ENCODE results near the gene FOXI2.

FOXI2 gene

GRCh38 chr10:127745861-127746260 is 8.9 kb downstream of the FOXI2 start:
- no peak overlapping the region for H3K27ac ChIP-seq (ENCODE audit: low read length)
- H3K9me3 ChIP-seq (ENCODE audit: insufficient read depth, low read depth, low read length) = no peaks in the 10 kb centered on the region
- H3K4me1 ChIP-seq (ENCODE audit: insufficient read depth, low read length) = no peaks in the 10 kb centered on the region
- no peaks in the 10 kb centered on the region for H3K36me3 ChIP-seq (ENCODE audit: insufficient read depth, low read depth, low read length)
- peaks cover 22% of the 10 kb centered on the region for H3K27me3 ChIP-seq (ENCODE audit: insufficient read depth, low read length)
- H3K9ac ChIP-seq (ENCODE audit: low read depth, low read length) = no peak overlapping the region
- H3K4me3 ChIP-seq (ENCODE audit: low read length) = no peak overlapping the region

DNA sequence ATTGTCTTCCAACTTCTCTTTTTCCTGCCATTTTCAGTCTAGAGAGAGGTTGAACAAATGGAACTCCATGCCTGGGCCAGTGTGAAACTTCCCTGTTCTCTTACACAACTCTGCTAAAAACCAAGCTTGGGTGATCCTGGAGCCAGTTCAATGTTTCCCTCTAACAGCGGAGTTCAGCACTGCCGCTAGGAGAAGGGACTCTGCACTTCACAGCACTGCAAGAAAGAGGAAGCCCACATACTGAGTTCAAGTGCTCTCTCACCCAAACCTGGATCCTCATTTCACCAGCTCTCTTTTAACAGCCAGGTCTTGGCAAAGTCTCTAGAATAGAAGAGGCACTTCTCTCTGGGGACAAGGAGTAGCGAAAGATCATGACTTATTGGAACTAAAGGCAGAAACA is 18.8 kb downstream of the FOXI2 start:
- Histone ChIP-seq H3K36me3 (ENCODE audit: insufficient read depth, low read depth, low read length) (no peaks in the 10 kb centered on the region), H3K27ac (ENCODE audit: low read length) (no peak overlapping the region), H3K4me3 (ENCODE audit: low read length) (no peak overlapping the region), H3K9ac (ENCODE audit: low read depth, low read length) (no peak overlapping the region), H3K27me3 (ENCODE audit: insufficient read depth, low read length) (no peaks in the 10 kb centered on the region), H3K9me3 (ENCODE audit: insufficient read depth, low read depth, low read length) (no peaks in the 10 kb centered on the region), H3K4me1 (ENCODE audit: insufficient read depth, low read length) (no peaks in the 10 kb centered on the region)

DNA sequence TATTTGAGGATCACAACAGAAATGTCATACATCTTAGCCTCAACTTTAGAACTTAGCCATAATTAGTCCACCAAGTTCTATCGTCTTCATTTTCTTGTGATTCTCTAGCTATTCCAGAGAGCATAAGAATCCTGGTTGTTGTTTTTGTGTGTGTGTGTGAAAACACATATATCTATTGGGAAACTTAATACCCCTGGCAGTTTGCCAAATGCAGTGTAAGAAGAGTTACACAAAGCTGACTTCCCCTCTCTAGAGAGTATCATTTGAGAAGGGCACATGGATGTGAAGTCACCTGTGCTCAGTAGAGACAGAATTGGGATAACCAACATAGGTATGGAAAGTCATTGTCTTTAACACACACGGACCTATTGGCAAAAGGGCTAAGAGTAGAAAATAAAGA is 19.3 kb downstream of the FOXI2 start:
- H3K4me1 ChIP-seq (ENCODE audit: insufficient read depth, low read length) = no peaks in the 10 kb centered on the region
- no peaks in the 10 kb centered on the region for H3K36me3 ChIP-seq (ENCODE audit: insufficient read depth, low read depth, low read length)
- no peak overlapping the region for H3K27ac ChIP-seq (ENCODE audit: low read length)
- H3K9me3 ChIP-seq (ENCODE audit: insufficient read depth, low read depth, low read length) = no peaks in the 10 kb centered on the region
- no peak overlapping the region for H3K9ac ChIP-seq (ENCODE audit: low read depth, low read length)
- no peaks in the 10 kb centered on the region for H3K27me3 ChIP-seq (ENCODE audit: insufficient read depth, low read length)
- no peak overlapping the region for H3K4me3 ChIP-seq (ENCODE audit: low read length)

DNA sequence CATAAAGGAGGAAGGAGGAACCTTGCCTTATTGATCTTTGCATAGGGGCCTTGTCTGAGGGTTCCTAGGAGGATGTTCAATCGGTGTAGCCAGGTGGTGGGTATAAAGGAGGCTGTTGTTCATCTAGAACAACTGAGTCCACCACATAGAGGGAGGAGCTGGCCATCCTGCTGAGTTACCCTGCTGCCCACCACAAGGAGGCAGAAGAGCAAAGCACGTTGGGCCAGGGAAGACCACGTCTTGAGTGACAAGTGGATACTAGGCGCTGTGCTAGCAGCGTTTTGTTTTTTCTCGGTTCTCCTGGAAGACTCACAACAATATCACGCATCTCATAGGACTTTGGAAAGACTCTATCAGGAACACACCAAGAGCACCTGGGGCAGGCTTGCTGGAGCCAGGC is 20.0 kb downstream of the FOXI2 start:
- H3K27ac ChIP-seq (ENCODE audit: low read length) = no peak overlapping the region

DNA sequence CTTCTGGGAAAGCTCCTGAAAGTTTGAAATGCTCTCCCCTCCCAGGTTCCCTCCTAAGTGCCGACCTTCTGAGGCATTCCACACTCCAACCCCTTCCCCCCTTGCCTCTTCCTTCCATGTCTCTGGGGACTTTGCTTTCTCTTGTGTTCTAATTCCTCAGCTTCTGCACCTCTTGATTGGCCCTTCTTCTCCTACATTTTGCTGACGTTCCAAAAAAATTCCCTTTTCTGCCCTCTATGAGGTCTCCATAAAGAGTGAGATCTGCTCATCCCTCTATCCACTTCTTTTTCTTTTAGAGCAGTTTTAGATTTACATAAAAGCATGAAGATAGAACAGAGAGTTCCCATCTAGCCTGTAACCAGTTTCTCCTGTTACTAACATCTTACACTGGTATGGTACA is 22.3 kb downstream of the FOXI2 start:
- no peak overlapping the region for H3K4me3 ChIP-seq (ENCODE audit: low read length)
- no peak overlapping the region for H3K27ac ChIP-seq (ENCODE audit: low read length)
- no peak overlapping the region for H3K9ac ChIP-seq (ENCODE audit: low read depth, low read length)
- H3K36me3 ChIP-seq (ENCODE audit: insufficient read depth, low read depth, low read length) = no peaks in the 10 kb centered on the region
- no peaks in the 10 kb centered on the region for H3K27me3 ChIP-seq (ENCODE audit: insufficient read depth, low read length)
- peaks cover 14% of the 10 kb centered on the region; the same call in 1 of the 2 replicates for H3K4me1 ChIP-seq (ENCODE audit: insufficient read depth, low read length)
- H3K9me3 ChIP-seq (ENCODE audit: insufficient read depth, low read depth, low read length) = no peaks in the 10 kb centered on the region

More for the DNA sequence above, 20.0 kb downstream of the FOXI2 start:
- no peaks in the 10 kb centered on the region for H3K9me3 ChIP-seq (ENCODE audit: insufficient read depth, low read depth, low read length)
- H3K4me1 ChIP-seq (ENCODE audit: insufficient read depth, low read length) = no peaks in the 10 kb centered on the region
- H3K36me3 ChIP-seq (ENCODE audit: insufficient read depth, low read depth, low read length) = no peaks in the 10 kb centered on the region
- no peak overlapping the region for H3K4me3 ChIP-seq (ENCODE audit: low read length)
- H3K9ac ChIP-seq (ENCODE audit: low read depth, low read length) = no peak overlapping the region
- no peaks in the 10 kb centered on the region for H3K27me3 ChIP-seq (ENCODE audit: insufficient read depth, low read length)

DNA sequence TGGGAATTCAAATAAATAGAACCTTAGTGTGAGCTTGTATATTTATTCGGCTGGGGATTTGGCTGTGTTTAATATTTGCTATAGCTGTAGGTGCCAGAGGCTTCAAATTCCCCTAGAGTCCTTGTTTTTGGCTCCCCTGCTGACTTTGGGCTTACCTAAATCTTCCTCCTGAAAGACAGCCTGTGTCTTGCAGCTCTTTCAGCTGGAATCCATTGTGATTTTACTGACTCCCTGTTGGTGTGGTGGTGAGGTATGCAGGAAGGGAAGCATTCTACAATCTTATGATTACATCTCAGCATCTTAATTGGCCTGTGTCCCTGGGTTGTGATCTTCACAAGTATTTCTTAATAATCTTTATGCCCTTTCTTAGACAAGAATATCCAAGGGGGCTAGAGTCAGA is 25.9 kb downstream of the FOXI2 start:
- no peaks in the 10 kb centered on the region for H3K36me3 ChIP-seq (ENCODE audit: insufficient read depth, low read depth, low read length)
- no peak overlapping the region for H3K27ac ChIP-seq (ENCODE audit: low read length)
- no peaks in the 10 kb centered on the region for H3K27me3 ChIP-seq (ENCODE audit: insufficient read depth, low read length)
- H3K4me3 ChIP-seq (ENCODE audit: low read length) = peak overlapping the region; percentile 39; the same call in 1 of the 2 replicates
- no peak overlapping the region for H3K9ac ChIP-seq (ENCODE audit: low read depth, low read length)
- no peaks in the 10 kb centered on the region for H3K9me3 ChIP-seq (ENCODE audit: insufficient read depth, low read depth, low read length)
- H3K4me1 ChIP-seq (ENCODE audit: insufficient read depth, low read length) = peaks cover 14% of the 10 kb centered on the region; the same call in 1 of the 2 replicates

DNA sequence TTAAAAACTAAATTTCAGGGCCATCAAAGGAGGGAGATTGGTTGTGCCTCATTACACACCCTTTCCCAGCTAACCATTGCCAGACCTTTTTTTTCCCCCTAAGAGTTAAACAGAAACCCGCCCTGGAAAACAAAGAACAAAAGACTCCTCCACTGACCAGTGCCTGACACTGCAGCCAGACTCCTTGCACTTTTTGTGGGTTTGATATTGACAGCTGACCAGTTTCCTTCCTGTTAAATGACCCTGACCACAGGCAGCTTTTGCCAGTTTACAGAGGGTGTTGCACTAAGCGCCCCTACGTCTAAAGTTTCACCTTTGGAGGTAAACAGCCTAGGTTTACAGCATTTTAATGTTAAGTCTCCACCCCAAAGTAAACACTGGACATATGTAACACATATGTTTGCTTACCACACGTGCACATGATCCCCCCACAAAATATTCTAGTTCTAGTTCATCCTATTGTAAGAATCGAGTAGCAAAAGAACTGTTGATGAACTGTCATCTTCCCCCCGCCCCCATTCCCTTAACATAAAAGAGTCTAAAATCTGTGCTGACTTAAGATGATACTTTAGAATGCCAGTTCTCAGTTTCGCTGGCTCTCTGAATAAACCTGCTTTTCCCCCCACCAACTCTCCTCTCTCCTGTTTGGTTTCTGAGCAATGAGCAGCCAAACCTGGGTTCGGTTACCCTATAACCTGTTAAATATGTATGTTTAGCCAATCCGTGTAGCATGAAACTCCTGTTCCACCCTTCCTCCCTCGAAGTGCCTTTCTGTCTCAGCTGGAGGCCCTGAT is 38.0 kb downstream of the FOXI2 start:
- Histone ChIP-seq H3K27ac (ENCODE audit: low read length) (no peak overlapping the region), H3K9ac (ENCODE audit: low read depth, low read length) (no peak overlapping the region), H3K36me3 (ENCODE audit: insufficient read depth, low read depth, low read length) (no peaks in the 10 kb centered on the region), H3K4me3 (ENCODE audit: low read length) (no peak overlapping the region), H3K9me3 (ENCODE audit: insufficient read depth, low read depth, low read length) (no peaks in the 10 kb centered on the region), H3K27me3 (ENCODE audit: insufficient read depth, low read length) (no peaks in the 10 kb centered on the region), H3K4me1 (ENCODE audit: insufficient read depth, low read length) (no peaks in the 10 kb centered on the region)

GRCh38 chr10:127776816-127777215 is 39.8 kb downstream of the FOXI2 start:
- H3K27me3 ChIP-seq (ENCODE audit: insufficient read depth, low read length) = no peaks in the 10 kb centered on the region
- no peaks in the 10 kb centered on the region for H3K9me3 ChIP-seq (ENCODE audit: insufficient read depth, low read depth, low read length)
- no peak overlapping the region for H3K4me3 ChIP-seq (ENCODE audit: low read length)
- no peaks in the 10 kb centered on the region for H3K36me3 ChIP-seq (ENCODE audit: insufficient read depth, low read depth, low read length)
- no peaks in the 10 kb centered on the region for H3K4me1 ChIP-seq (ENCODE audit: insufficient read depth, low read length)
- no peak overlapping the region for H3K9ac ChIP-seq (ENCODE audit: low read depth, low read length)
- no peak overlapping the region for H3K27ac ChIP-seq (ENCODE audit: low read length)

DNA sequence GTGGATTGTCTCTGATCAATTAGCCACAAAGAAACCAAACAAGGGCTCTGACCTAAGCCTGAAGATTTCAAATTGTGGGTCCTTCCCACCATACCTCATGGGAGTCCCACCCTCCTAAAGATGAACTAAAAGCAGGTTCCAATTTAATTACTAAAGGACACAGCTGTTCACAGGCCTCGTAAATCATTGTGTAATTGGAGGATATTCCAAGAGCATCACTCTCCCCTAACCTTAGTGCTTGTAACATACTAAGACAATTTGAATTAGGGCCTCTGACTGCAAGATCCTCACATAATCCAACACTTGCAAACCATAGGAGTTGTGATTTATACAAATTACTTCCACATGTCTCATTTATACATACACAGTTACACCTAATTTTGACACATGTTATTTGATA is 44.4 kb downstream of the FOXI2 start:
- Histone ChIP-seq H3K4me1 (ENCODE audit: insufficient read depth, low read length) (no peaks in the 10 kb centered on the region), H3K9me3 (ENCODE audit: insufficient read depth, low read depth, low read length) (no peaks in the 10 kb centered on the region; the same call in 1 of the 2 replicates)

DNA sequence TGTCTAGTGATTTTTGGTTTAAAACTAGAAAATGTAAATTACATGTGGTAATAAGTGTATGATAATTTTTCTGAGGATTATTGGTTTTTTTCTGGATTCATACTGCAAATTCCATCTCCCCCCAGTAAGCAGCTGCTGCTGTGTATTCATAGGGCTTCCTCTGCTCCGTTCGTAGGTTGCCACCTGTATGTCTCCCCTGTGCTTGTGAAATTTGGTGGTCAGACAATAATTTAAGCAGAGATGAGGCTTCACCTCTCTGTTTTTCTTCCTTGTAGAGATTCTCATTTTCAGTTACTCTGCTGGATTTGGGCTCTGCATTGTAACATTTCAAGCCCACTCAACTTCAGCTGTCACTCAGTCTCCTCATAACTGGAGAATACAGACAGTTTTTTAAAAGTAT is 50.9 kb downstream of the FOXI2 start:
- Histone ChIP-seq H3K4me3 (ENCODE audit: low read length) (no peak overlapping the region), H3K36me3 (ENCODE audit: insufficient read depth, low read depth, low read length) (no peaks in the 10 kb centered on the region), H3K9ac (ENCODE audit: low read depth, low read length) (no peak overlapping the region), H3K27me3 (ENCODE audit: insufficient read depth, low read length) (no peaks in the 10 kb centered on the region), H3K27ac (ENCODE audit: low read length) (no peak overlapping the region), H3K9me3 (ENCODE audit: insufficient read depth, low read depth, low read length) (no peaks in the 10 kb centered on the region; the same call in 1 of the 2 replicates), H3K4me1 (ENCODE audit: insufficient read depth, low read length) (no peaks in the 10 kb centered on the region; the same call in 1 of the 2 replicates)

More for the DNA sequence above, 44.4 kb downstream of the FOXI2 start:
- Histone ChIP-seq H3K4me3 (ENCODE audit: low read length) (no peak overlapping the region), H3K27ac (ENCODE audit: low read length) (no peak overlapping the region), H3K9ac (ENCODE audit: low read depth, low read length) (no peak overlapping the region), H3K36me3 (ENCODE audit: insufficient read depth, low read depth, low read length) (no peaks in the 10 kb centered on the region), H3K27me3 (ENCODE audit: insufficient read depth, low read length) (no peaks in the 10 kb centered on the region)

DNA sequence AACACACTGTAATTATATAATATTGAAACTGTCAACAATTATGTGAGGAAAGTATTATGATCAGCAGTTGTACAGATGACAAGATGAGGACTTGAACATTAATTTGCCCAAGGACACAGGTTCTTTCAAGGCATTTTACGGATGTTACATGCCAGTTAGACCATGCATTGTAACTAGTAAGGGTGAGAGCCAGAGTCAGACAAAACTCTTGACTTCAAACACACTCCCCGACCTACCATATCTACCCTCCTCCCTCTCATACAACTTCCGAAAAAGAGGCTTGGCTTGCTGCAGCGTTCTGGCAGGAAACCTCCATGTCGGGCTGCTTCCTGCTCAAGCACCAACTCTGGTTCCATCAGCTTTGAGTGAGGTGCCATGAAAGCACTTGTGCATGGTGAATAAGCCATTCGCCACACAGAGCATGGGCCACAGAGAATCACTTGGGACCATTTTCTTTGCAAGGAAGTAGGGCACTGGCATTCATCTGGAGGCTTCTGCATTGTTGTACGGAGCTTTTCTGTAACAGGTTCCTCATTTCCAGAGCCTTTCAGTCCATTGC is 53.2 kb downstream of the FOXI2 start:
- Histone ChIP-seq H3K4me1 (ENCODE audit: insufficient read depth, low read length) (no peaks in the 10 kb centered on the region; the same call in 1 of the 2 replicates), H3K9ac (ENCODE audit: low read depth, low read length) (no peak overlapping the region), H3K36me3 (ENCODE audit: insufficient read depth, low read depth, low read length) (no peaks in the 10 kb centered on the region), H3K9me3 (ENCODE audit: insufficient read depth, low read depth, low read length) (no peaks in the 10 kb centered on the region), H3K27ac (ENCODE audit: low read length) (no peak overlapping the region), H3K27me3 (ENCODE audit: insufficient read depth, low read length) (no peaks in the 10 kb centered on the region), H3K4me3 (ENCODE audit: low read length) (no peak overlapping the region)

Data from iPS-20b (cell line).